HFF-Myc (cell line): Measurements from ENCODE around the gene CCDC81.

Experiments used
- DNase-seq: peaks from one replicate; pipeline ENCODE4 v3.0.0-alpha.2; 2011; ENCODE audit warnings: low read depth; ENCODE audit errors: extremely low read depth
- H3K4me3 ChIP-seq: replicated peaks from 2 replicates; pipeline ENCODE4 v1.5.1; 2011; ENCODE audit warnings: low read depth, mild to moderate bottlenecking, control low read depth, low read length
- TF ChIP-seq, protein P1 (sequence below): IDR thresholded peaks from 2 replicates; pipeline ENCODE4 v1.5.1; 2012; ENCODE audit warnings: mild to moderate bottlenecking, low read depth, low read length, control low read depth; ENCODE audit errors: missing control alignments

CCDC81 gene

DNA sequence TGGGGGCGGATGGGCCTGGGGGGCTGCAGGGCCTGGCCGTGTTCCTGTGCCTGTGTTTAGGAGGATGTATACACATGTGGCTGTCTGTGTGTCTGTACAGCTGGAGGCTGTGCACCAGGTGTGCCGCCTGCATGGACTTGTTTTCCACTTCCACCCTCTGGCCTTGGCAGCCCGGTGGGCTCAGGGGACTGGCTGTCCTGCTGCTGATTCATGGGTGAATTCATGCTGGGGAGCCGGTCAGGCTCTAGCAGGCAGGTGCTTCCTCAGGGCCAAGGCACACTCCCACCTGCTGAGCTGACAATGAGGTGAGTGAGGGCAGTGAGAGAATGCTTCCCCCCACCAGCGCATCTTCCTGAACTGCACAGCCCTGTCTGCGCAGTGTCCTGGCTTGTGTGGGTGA, 88.4 kb downstream of the CCDC81 start:
- no peak for DNase-seq
- TF ChIP-seq, protein P1, sequence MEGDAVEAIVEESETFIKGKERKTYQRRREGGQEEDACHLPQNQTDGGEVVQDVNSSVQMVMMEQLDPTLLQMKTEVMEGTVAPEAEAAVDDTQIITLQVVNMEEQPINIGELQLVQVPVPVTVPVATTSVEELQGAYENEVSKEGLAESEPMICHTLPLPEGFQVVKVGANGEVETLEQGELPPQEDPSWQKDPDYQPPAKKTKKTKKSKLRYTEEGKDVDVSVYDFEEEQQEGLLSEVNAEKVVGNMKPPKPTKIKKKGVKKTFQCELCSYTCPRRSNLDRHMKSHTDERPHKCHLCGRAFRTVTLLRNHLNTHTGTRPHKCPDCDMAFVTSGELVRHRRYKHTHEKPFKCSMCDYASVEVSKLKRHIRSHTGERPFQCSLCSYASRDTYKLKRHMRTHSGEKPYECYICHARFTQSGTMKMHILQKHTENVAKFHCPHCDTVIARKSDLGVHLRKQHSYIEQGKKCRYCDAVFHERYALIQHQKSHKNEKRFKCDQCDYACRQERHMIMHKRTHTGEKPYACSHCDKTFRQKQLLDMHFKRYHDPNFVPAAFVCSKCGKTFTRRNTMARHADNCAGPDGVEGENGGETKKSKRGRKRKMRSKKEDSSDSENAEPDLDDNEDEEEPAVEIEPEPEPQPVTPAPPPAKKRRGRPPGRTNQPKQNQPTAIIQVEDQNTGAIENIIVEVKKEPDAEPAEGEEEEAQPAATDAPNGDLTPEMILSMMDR, result no peak
- no peak overlapping the region for H3K4me3 ChIP-seq

DNA sequence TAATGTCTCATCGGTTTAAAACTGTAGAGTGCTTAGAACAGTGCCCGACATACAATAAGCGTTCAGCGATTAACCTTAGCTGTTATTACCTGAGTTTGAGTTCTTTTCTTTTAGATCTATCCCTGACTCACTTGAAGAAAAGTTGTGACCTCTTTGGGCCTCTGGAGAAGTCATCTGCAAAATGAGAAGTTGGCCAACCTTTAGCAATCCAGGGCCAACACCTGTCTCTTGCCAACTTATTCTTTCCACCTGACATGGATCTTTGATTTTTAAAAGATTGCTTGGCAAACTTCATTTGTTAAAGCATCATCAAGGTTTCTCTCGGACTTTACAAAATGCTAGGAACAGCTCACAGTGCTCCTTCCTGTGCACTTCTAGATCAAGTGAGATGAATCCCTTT, 89.3 kb downstream of the CCDC81 start:
- DNase-seq, result no peak
- TF ChIP-seq, protein P1, result no peak
- H3K4me3 ChIP-seq, result no peak overlapping the region

- H3K4me3 ChIP-seq, result no peak overlapping the region
- TF ChIP-seq, protein P1, result no peak
- no peak for DNase-seq
These were observed 90.0 kb downstream of the CCDC81 start for GRCh38 chr11:86464509-86465221.

DNA sequence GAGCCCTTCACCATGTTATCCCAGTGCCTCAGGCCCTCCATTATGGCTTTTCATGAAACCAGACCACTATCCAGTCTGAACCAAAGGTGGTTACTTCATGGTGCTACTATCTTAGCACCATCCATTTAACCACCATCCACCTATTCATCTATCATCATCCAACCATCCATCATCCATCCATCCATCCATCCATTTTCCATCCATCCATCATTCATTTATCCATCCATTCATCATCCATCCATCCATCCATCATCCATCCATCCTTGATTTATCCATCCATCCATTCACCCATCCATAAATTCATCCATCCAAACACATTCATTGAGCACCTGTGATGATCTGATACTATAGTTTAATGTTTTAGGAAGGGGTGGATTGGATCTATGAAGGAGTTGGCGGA, 93.5 kb downstream of the CCDC81 start:
- no peak for DNase-seq

GRCh38 chr11:86469491-86470388, 95.1 kb downstream of the CCDC81 start:
- DNase-seq, result no peak
- no peak overlapping the region for H3K4me3 ChIP-seq
- TF ChIP-seq, protein P1, result no peak

More for the DNA sequence above, 93.5 kb downstream of the CCDC81 start:
- TF ChIP-seq, protein P1, result no peak
- no peak overlapping the region for H3K4me3 ChIP-seq
